ENCODE measurements around the gene CDH22. TPM values are rescaled to one million over a fixed set of nuclear protein-coding genes. Genes with fewer than 3 reads are reported as not detected.

Gene CDH22
- total and polyA plus RNA-seq, 2 experiments from 2014 or later: 0.08 to 0.10 TPM

GRCh38 chr20:46250772-46251171, 57.5 kb downstream of the CDH22 start:
- Mint-ChIP-seq H3K27me3 (ENCODE audit: insufficient read depth, low read depth, poor library complexity) (peaks cover 25% of the 10 kb centered on the region), H3K4me1 (peaks cover 23% of the 10 kb centered on the region), H3K9me3 (no peaks in the 10 kb centered on the region), H3K36me3 (ENCODE audit: low read depth) (no peaks in the 10 kb centered on the region), H3K27ac (no peak overlapping the region), H3K4me3 (peak overlapping the region; percentile 34)
- no peaks in the 10 kb centered on the region for H3F3A ChIP-seq (replicated peaks; ENCODE audit: low read depth)
- peaks cover 7% of the 10 kb centered on the region for H3K4me1 ChIP-seq (ENCODE audit: insufficient read depth)
- TF ChIP-seq POLR2AphosphoS5 (IDR thresholded peaks at IDR 0.05; ENCODE audit: low read depth) (no peak), ETS1 (IDR thresholded peaks at IDR 0.05) (no peak), ZNF331 (CRISPR knock-in tag; IDR thresholded peaks at IDR 0.05; ENCODE audit: low read depth) (no peak)
- TF ChIP-seq, protein P1, sequence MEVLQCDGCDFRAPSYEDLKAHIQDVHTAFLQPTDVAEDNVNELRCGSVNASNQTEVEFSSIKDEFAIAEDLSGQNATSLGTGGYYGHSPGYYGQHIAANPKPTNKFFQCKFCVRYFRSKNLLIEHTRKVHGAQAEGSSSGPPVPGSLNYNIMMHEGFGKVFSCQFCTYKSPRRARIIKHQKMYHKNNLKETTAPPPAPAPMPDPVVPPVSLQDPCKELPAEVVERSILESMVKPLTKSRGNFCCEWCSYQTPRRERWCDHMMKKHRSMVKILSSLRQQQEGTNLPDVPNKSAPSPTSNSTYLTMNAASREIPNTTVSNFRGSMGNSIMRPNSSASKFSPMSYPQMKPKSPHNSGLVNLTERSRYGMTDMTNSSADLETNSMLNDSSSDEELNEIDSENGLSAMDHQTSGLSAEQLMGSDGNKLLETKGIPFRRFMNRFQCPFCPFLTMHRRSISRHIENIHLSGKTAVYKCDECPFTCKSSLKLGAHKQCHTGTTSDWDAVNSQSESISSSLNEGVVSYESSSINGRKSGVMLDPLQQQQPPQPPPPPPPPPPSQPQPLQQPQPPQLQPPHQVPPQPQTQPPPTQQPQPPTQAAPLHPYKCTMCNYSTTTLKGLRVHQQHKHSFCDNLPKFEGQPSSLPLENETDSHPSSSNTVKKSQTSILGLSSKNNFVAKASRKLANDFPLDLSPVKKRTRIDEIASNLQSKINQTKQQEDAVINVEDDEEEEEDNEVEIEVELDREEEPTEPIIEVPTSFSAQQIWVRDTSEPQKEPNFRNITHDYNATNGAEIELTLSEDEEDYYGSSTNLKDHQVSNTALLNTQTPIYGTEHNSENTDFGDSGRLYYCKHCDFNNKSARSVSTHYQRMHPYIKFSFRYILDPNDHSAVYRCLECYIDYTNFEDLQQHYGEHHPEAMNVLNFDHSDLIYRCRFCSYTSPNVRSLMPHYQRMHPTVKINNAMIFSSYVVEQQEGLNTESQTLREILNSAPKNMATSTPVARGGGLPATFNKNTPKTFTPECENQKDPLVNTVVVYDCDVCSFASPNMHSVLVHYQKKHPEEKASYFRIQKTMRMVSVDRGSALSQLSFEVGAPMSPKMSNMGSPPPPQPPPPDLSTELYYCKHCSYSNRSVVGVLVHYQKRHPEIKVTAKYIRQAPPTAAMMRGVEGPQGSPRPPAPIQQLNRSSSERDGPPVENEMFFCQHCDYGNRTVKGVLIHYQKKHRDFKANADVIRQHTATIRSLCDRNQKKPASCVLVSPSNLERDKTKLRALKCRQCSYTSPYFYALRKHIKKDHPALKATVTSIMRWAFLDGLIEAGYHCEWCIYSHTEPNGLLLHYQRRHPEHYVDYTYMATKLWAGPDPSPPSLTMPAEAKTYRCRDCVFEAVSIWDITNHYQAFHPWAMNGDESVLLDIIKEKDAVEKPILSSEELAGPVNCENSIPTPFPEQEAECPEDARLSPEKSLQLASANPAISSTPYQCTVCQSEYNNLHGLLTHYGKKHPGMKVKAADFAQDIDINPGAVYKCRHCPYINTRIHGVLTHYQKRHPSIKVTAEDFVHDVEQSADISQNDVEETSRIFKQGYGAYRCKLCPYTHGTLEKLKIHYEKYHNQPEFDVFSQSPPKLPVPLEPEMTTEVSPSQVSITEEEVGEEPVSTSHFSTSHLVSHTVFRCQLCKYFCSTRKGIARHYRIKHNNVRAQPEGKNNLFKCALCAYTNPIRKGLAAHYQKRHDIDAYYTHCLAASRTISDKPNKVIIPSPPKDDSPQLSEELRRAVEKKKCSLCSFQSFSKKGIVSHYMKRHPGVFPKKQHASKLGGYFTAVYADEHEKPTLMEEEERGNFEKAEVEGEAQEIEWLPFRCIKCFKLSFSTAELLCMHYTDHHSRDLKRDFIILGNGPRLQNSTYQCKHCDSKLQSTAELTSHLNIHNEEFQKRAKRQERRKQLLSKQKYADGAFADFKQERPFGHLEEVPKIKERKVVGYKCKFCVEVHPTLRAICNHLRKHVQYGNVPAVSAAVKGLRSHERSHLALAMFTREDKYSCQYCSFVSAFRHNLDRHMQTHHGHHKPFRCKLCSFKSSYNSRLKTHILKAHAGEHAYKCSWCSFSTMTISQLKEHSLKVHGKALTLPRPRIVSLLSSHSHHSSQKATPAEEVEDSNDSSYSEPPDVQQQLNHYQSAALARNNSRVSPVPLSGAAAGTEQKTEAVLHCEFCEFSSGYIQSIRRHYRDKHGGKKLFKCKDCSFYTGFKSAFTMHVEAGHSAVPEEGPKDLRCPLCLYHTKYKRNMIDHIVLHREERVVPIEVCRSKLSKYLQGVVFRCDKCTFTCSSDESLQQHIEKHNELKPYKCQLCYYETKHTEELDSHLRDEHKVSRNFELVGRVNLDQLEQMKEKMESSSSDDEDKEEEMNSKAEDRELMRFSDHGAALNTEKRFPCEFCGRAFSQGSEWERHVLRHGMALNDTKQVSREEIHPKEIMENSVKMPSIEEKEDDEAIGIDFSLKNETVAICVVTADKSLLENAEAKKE (CRISPR knock-in tag; IDR thresholded peaks at IDR 0.05): no peak
- peaks cover 5% of the 10 kb centered on the region; the same call in 1 of the 2 replicates for H4K20me1 ChIP-seq (replicated peaks; ENCODE audit: insufficient read depth)
- H3K27ac ChIP-seq (ENCODE audit: low read depth): no peak overlapping the region
- peak overlapping the region; percentile 79 for H3K4me2 ChIP-seq
- peaks cover 38% of the 10 kb centered on the region for H3K27me3 ChIP-seq (ENCODE audit: insufficient read depth)
- DNase-seq (ENCODE audit: low spot score) (no peak), ATAC-seq (no peak; the same call in 2 of the 3 replicates)
- H3K79me2 ChIP-seq (replicated peaks; ENCODE audit: insufficient read depth): no peaks in the 10 kb centered on the region
- H2AFZ ChIP-seq: peak overlapping the region; percentile 47; the same call in 1 of the 2 replicates
- peak overlapping the region; percentile 56 for H3K4me3 ChIP-seq
- H3K36me3 ChIP-seq (ENCODE audit: insufficient read depth): no peaks in the 10 kb centered on the region
- H3K9me2 ChIP-seq (ENCODE audit: insufficient read depth): no peaks in the 10 kb centered on the region

- H4K20me1 ChIP-seq (replicated peaks; ENCODE audit: insufficient read depth): peaks cover 5% of the 10 kb centered on the region; the same call in 1 of the 2 replicates
- no peak overlapping the region for H2AFZ ChIP-seq
- H3K79me2 ChIP-seq (replicated peaks; ENCODE audit: insufficient read depth): no peaks in the 10 kb centered on the region
- no peaks in the 10 kb centered on the region for H3F3A ChIP-seq (replicated peaks; ENCODE audit: low read depth)
- Mint-ChIP-seq H3K36me3 (ENCODE audit: low read depth) (no peaks in the 10 kb centered on the region), H3K27ac (no peak overlapping the region), H3K4me3 (no peak overlapping the region), H3K9me3 (no peaks in the 10 kb centered on the region), H3K27me3 (ENCODE audit: insufficient read depth, low read depth, poor library complexity) (peaks cover 25% of the 10 kb centered on the region), H3K4me1 (peaks cover 23% of the 10 kb centered on the region)
- H3K36me3 ChIP-seq (ENCODE audit: insufficient read depth): no peaks in the 10 kb centered on the region
- H3K27ac ChIP-seq (ENCODE audit: low read depth): no peak overlapping the region
- no peak for ATAC-seq
- H3K4me1 ChIP-seq (ENCODE audit: insufficient read depth): peaks cover 7% of the 10 kb centered on the region
- H3K27me3 ChIP-seq (ENCODE audit: insufficient read depth): peaks cover 38% of the 10 kb centered on the region
- H3K9me2 ChIP-seq (ENCODE audit: insufficient read depth): no peaks in the 10 kb centered on the region
- no peak for DNase-seq (ENCODE audit: low spot score)
- no peak overlapping the region for H3K4me2 ChIP-seq
- H3K4me3 ChIP-seq: no peak overlapping the region
- TF ChIP-seq ZNF331 (CRISPR knock-in tag; IDR thresholded peaks at IDR 0.05; ENCODE audit: low read depth): no peak
- no peak for TF ChIP-seq ETS1 (IDR thresholded peaks at IDR 0.05)
Observed at GRCh38 chr20:46249671-46250070, 58.6 kb downstream of the CDH22 start.

Data from GM23338 (cell line).